HG02798 (cell line): ENCODE results near the gene TSEN15.
A peak's percentile ranks its signal among the peaks of the same experiment; 100 is the strongest.

Source experiments
- ATAC-seq: cut with Tn5 transposase; IDR thresholded peaks from one replicate; pipeline ENCODE4 v1.9.1; 2021; ENCODE audit warnings: mild to moderate bottlenecking; ENCODE audit not compliant: unreplicated experiment, poor library complexity

Gene TSEN15

GRCh38 chr1:184051485-184052193 is at the start of gene TSEN15:
TSEN15 (plus strand) TSS chr1:184051730; CDS start chr1:184051756, 26 bp downstream.
- peak; percentile 99 for ATAC-seq

- no peak for ATAC-seq
Measured at GRCh38 chr1:184002071-184002470, 49.5 kb upstream of the TSEN15 start.

- ATAC-seq = no peak
Measured at GRCh38 chr1:184004935-184005334, 46.6 kb upstream of the TSEN15 start.

DNA sequence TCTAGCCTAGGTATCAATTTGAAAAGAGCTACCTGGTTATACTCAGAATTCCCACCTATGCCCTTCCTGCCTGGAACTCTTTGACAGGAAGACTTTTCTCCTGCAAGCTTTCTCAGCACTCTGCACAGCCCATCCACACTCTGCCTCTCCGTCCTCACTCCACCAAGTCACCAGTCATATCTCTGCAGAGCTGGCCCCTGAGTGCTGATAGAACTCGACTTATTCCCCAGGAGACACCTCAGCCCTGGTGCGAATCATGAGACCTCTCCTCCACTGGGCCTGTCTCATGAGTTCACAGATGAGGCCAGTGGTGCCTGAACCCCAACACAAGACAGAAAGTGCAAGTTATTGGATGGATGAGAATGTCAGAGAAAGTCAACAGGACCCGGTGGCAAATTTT is 46.0 kb upstream of the TSEN15 start:
- no peak for ATAC-seq

- no peak for ATAC-seq
Measured at GRCh38 chr1:184010788-184011187, 40.7 kb upstream of the TSEN15 start.

DNA sequence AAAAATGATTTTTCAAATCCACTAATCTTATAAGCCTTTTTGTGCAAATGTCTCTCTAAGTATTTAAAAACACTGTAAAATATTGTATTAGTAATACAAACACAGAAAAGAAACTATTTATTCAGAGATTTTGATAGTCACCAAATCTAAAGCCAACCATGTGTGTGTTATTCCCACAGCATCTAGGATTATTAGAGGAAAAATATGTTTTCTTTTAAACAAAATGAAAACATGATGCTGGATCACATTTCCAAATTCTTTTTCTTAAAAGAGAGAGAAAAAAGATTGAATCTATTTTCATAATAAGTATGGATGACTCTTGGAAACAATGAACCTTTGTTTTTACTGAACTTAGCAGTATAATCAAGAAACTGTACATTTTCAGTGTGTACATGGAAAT is 39.3 kb upstream of the TSEN15 start:
- ATAC-seq = no peak

DNA sequence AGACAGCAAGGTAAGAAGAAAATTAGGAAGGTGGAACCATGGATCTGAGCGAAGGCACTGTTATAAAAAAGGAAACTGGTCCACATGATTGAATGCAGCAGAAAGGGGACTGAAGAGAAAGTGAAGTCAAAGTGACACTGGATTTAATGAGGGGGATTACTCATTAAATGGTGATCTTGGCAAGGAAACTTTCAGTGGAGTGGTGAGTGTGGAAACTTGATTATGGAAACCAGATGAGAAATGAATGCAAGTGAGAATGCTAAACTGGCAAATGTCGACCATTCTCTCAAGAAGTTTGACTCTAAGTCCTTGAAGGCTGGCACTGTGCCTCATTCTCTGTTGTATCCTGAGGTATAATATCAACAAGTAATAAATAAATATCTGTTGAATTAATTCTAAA is 37.3 kb upstream of the TSEN15 start:
- ATAC-seq = no peak

DNA sequence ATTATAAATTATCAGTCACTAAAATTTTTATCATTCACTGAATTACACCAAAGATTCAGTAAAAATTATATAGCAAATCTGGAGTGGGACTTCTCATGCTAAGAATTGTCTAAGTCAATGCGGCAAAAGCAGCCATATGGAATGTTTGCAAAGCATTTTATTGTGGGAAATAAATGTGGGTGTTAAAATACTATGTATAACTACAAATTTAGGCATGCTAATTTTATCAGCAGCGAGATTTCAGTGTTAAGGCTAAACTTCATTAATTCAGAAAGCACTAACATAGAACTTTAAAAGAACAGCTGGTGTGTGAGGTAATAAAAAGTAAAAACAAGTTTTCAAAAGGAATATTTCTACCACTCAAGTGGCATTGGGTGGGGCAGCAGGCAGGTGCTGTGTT is 35.4 kb upstream of the TSEN15 start:
- ATAC-seq = no peak

DNA sequence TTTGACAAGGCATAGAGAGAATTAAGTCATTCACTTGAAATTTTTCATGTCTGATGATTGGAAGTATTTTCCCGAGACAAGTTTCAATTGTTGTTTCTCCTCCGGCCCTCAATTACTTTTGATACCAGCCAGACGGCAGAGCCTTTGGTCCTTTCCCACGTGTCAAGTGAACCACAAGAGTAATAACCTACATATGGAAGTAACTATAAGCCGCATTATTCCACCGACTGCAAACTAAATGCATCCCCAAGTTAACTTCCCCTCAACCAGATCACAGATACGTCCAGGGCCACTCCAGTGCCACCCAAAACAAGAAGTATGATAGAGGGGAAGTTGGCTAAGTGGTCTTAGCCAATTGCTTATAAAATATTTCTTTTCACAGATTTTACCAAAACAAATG is 34.2 kb upstream of the TSEN15 start:
- ATAC-seq = no peak

DNA sequence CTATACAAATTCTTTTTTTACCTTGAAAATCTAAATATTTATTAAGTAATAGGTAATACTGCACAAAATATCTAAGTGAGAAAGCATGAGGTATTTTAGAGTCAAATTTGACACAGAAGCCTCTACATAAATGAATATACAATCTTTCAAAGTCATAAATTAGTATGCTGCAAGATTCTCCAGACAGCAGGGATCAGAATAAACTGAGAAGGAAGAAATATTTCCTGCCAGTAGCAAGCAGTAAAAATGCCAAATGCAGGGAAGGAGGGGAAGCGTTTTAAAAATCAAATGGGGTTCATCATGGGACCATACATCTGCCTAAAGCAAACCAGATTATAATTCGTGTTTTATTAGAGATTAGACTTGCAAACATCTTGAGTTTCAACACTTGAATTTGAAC is 32.9 kb upstream of the TSEN15 start:
- ATAC-seq = no peak

GRCh38 chr1:184019069-184019468 is 32.5 kb upstream of the TSEN15 start:
- no peak for ATAC-seq

GRCh38 chr1:184019506-184019905 is 32.0 kb upstream of the TSEN15 start:
- no peak for ATAC-seq

GRCh38 chr1:184020328-184020727 is 31.2 kb upstream of the TSEN15 start:
- ATAC-seq = no peak

DNA sequence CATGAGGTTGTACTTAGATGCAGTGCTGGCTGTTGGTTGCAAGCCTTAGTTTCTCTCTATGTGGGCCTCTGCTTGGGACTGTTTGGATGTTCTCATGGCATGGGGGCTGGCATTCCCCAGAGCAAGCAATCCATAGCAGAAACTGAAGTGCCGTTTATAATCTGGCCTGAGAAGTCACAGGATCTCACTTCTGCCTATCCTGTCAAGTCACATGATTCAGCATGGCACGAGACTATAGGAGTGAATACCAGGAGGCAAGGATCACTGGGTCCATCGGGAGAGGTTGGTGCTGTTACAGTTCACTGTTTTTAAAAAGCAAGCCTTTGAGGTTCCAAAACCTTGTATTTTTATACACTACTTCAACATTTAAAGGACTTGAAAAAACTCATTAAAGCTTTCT is 30.7 kb upstream of the TSEN15 start:
- ATAC-seq = no peak

GRCh38 chr1:184021728-184022127 is 29.8 kb upstream of the TSEN15 start:
- no peak for ATAC-seq

DNA sequence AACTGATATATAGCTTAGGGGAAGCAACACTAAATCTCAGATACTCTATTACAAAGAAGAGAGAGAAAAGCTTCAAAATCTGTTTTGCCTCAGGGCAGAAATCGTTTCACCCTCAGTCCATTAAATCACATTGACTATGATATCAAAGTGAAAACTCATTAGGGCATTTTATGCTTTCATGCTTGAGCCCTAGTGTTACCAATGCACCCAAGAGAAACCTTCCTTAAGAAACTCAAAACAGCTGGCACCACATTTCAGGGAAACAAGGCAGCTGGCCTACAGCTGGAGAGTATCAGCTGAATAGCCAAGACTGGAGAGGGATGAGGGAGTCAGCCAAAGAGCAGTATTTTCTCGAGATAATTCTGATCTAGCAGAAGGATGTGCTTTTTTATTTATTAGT is 28.9 kb upstream of the TSEN15 start:
- no peak for ATAC-seq

GRCh38 chr1:184023171-184023570 is 28.4 kb upstream of the TSEN15 start:
- no peak for ATAC-seq

DNA sequence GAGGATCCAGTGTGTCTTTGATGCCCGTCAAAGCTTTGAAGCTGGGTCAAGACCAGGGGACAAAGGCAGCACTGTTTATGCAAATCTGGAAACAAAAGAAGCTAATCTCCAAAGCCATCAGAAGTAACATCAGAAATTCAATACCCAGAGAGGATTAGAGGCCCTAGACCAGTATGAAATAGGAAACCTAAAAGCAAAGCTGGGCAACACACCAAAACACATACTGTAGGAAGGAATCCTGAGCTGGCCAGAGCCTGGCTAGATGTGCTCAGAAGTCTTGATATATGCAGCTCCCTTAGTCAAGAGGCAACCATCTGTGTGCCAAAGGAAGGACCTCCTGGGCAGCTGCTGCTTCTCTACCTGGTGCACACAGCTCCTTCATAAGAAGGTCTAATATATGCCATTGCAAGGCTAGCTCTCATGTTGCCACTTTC is 26.3 kb upstream of the TSEN15 start:
- no peak for ATAC-seq

- ATAC-seq = no peak
Measured at GRCh38 chr1:184027826-184028695, 23.5 kb upstream of the TSEN15 start.

GRCh38 chr1:184028854-184029623 is 22.5 kb upstream of the TSEN15 start:
- no peak for ATAC-seq
